Lower lobe of right lung (tissue), 2 donors: Measurements from ENCODE around the gene SLC39A11. TPM values are rescaled to one million over a fixed set of nuclear protein-coding genes. Genes with fewer than 3 reads are reported as not detected.

Experiments used
- ATAC-seq, 2 donors: fragments of 200-7000 bp; cut with Tn5 transposase; one replicate each; pipeline ENCODE4 v1.9.1; 2020 to 2022; ENCODE audit warnings: mild to moderate bottlenecking in 2 of 2, moderate library complexity in 2 of 2
- DNase-seq: peaks from one replicate; pipeline ENCODE4 v3.0.0-alpha.2; 2020
- H3K27ac ChIP-seq: fragments of 200-600 bp; one replicate; pipeline ENCODE4 v1.8.0; 2022
- H3K27me3 ChIP-seq: fragments of 200-600 bp; one replicate; pipeline ENCODE4 v1.8.0; 2022; ENCODE audit warnings: low read depth
- H3K36me3 ChIP-seq: fragments of 200-600 bp; one replicate; pipeline ENCODE4 v1.8.0; 2022; ENCODE audit warnings: mild to moderate bottlenecking
- H3K4me1 ChIP-seq: fragments of 200-600 bp; one replicate; pipeline ENCODE4 v1.8.0; 2022
- H3K4me3 ChIP-seq: fragments of 200-600 bp; one replicate; pipeline ENCODE4 v1.8.0; 2022; ENCODE audit warnings: mild to moderate bottlenecking
- H3K9me3 ChIP-seq: fragments of 200-600 bp; one replicate; pipeline ENCODE4 v1.8.0; 2022
- CTCF ChIP-seq: fragments of 200-600 bp; IDR thresholded peaks from one replicate; pipeline ENCODE4 v1.8.0; 2022; ENCODE audit warnings: antibody characterized with exemption, mild to moderate bottlenecking
- intact Hi-C: fragments of 100-400 bp; cut with DNase I; formaldehyde crosslinking; loops from one replicate; pipeline ENCODE4 v1.11.0; 2022
- total RNA-seq: library from RNA; stranded (reverse); fragmentation: NEBNext Ultra II Directional; extraction: Animal tissue kit (Norgen Biotek cat#: 25700); gene quantifications from one replicate; pipeline ENCODE4 v1.2.1, GENCODE V29; 2021
- donor health status: DM: no; HTN: yes; CAD: no; lungs with severe emphysema.

SLC39A11 gene
- total RNA-seq, 1 donor from 2014 or later = 39.7 TPM

- no peaks in the 10 kb centered on the region for H3K4me1 ChIP-seq
- no peak overlapping the region for H3K4me3 ChIP-seq
- H3K9me3 ChIP-seq = no peaks in the 10 kb centered on the region
- no peaks in the 10 kb centered on the region for H3K27me3 ChIP-seq
- no peak for ATAC-seq
- intact Hi-C loops = no loop called here
- H3K36me3 ChIP-seq = no peaks in the 10 kb centered on the region
- H3K27ac ChIP-seq = no peak overlapping the region
- DNase-seq = no peak
- no peak for TF ChIP-seq CTCF
Observed at GRCh38 chr17:72858826-72859495, 233.5 kb downstream of the SLC39A11 start.

DNA sequence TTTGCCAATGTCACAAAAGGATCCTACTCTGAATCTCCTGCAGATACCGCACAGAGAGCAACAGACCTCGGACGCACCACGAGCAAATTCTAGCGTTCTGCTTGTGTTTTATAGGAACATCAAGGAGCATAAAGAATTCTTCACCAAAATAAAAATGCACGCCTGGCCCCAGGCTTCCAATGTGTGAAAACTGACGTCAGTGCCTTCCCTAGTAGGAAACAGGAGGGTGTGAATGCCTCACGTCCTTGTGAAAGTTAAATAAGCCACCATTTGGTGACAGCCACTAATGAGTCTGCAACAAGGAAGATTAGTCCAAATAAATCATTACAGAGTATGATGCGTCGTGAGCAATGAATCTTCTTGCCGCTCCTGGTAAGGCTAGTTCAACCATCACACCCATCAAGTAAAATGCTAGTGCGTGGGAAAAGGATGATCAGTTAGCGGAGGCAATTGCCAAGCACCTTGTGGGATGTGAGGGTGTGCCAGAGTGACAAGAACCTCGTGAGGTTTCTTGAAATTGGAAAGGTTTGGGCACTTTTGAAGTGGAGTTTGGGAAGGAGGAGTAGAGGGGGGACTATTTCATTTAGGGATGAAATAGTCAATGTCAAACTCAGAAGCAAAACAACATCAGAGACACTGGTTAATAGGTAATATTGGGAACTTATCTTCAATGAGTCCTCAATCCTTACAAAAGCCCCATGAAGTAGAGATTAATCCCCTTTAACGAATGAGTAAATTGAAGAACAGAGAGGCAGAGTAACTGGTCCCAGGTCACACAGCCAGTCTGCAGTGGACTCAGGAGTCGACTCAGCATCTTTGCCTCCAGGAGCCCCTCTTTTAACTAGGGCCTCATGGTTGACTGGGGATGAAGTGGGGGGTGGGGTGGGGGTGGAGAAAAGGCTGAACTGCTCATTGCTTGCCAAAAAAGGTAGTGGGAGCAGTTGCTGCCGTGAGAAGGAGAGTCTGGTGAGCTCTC, 238.8 kb downstream of the SLC39A11 start:
- no peak overlapping the region for H3K27ac ChIP-seq
- intact Hi-C loops = no loop called here
- H3K36me3 ChIP-seq = peaks cover 6% of the 10 kb centered on the region
- ATAC-seq = no peak
- no peaks in the 10 kb centered on the region for H3K4me1 ChIP-seq
- H3K4me3 ChIP-seq = no peak overlapping the region
- H3K9me3 ChIP-seq = no peaks in the 10 kb centered on the region
- DNase-seq = no peak
- H3K27me3 ChIP-seq = no peaks in the 10 kb centered on the region
- TF ChIP-seq CTCF = no peak

- Histone ChIP-seq H3K27ac (no peak overlapping the region), H3K36me3 (peaks cover 6% of the 10 kb centered on the region), H3K9me3 (no peaks in the 10 kb centered on the region), H3K4me1 (no peaks in the 10 kb centered on the region), H3K4me3 (no peak overlapping the region), H3K27me3 (no peaks in the 10 kb centered on the region)
- intact Hi-C loops = no loop called here
- ATAC-seq (no peak), DNase-seq (no peak)
- no peak for TF ChIP-seq CTCF
Observed at GRCh38 chr17:72852277-72852938, 240.1 kb downstream of the SLC39A11 start.

DNA sequence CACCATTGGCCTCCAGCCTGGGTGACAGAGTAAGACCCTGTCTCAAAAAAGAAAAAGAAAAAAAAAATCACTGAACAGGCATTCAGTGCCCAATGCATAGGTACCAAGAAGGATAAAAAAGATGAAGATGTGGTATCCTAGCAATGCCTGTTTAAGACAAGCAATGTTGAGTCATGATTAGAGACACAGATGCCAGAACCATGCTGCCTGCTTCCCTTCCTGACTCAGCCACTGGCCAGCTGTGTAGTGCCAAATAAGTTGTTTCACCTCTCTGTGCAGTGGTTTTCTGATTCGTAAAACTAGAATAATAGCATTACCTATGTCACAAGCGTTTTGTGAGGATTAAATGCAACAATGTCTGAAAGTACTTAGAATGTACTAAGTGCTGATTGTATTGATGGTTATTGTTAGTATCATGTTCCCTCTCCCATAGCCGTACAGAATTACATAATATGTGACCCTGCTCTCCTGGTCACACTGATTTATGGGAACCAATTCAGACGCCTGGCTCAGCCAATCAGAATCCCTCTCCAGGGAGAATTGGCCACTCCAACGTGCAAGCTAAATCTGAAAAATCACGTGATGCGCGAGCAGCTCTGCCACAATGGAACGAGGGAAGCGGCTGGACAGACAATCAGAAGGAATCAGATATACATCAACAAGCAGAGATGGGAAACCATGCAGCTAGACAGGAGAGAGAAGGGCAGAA, 241.9 kb downstream of the SLC39A11 start:
- Histone ChIP-seq H3K4me1 (no peaks in the 10 kb centered on the region), H3K9me3 (no peaks in the 10 kb centered on the region), H3K27ac (no peak overlapping the region), H3K36me3 (peaks cover 6% of the 10 kb centered on the region), H3K4me3 (no peak overlapping the region), H3K27me3 (no peaks in the 10 kb centered on the region)
- ATAC-seq (no peak), DNase-seq (no peak)
- TF ChIP-seq CTCF = no peak
- intact Hi-C loops = no loop called here

DNA sequence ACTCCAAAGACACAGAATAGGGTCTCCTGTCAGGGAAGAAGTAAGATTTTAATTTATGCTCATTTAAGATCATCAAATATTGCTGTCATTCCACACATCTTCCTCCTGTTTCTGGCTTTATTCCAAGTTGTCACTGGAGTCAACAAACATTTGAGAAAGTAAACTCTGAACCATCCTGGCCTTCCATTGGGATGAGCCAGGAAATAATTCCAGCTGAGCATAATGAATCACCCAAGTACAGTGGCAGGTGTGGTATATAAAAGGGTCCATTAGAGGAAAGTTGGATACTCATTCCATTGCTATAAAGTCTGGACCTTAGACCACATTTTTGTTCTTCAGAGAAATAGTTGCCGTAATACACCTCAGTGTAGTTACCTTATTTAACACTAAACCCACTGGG, 246.1 kb downstream of the SLC39A11 start:
- Histone ChIP-seq H3K36me3 (peaks cover 6% of the 10 kb centered on the region), H3K4me1 (no peaks in the 10 kb centered on the region), H3K9me3 (no peaks in the 10 kb centered on the region), H3K27ac (no peak overlapping the region), H3K27me3 (no peaks in the 10 kb centered on the region), H3K4me3 (no peak overlapping the region)
- intact Hi-C loops = no loop called here
- TF ChIP-seq CTCF = no peak
- no peak for ATAC-seq
- no peak for DNase-seq
